ENCODE data around the gene ZSCAN21.
A peak's percentile ranks its signal among the peaks of the same experiment; 100 is the strongest.

ZSCAN21 gene

DNA sequence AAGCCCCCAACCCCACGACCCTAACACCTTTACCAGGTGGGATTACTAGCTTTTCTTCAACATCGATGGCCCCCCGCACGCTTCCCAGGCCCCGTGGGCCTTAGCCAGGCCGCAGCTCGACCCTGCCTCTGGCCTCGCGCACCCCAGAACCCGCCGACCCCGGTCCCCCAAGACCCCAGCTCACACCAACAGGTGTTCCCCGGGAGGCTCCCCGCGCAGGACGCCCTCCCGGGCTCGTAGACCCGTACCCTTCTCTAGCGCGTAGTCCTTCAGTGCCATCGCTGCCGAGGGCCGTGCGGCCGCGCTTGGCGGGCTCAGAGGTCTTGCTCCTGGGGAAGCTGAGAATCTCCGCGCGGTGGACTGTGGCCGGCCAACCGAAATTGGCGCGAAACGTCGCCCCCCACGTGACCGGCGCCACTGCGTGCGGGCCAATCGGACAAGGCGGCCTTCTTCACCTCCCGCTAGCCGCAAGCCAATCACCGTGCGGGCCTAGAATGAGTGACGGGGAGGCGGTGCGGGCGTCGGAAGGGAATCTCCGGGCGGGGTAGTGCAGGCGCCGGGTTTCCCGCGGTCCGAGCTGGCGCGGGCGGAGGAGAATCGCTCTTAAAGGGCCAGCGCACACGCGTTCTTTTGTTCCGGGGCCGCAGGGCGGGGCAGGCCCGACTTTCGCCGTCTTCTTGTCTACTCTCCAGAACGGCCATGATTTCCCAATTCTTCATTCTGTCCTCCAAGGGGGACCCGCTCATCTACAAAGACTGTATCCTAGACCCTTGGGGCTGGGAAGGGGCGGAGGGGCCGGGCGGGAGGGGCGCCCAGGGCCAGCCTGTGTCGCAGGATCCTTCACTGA is 51.7 kb downstream of the ZSCAN21 start, which contains the start of the genes AP4M1 and MCM7:
AP4M1 (plus strand) TSS at position 628 of the 847 bp plus-strand sequence; CDS start at position 700, 72 bp downstream.
MCM7 (minus strand) TSS at position 382 of the 847 bp plus-strand sequence; CDS start at position 279, 103 bp downstream.
- Histone ChIP-seq H3K27me3 (ENCODE audit: insufficient read depth, low read length) (no peaks in the 10 kb centered on the region), H3K4me1 (ENCODE audit: insufficient read depth, low read length) (peaks cover 11% of the 10 kb centered on the region), H3K9me3 (ENCODE audit: insufficient read depth, low read depth, low read length) (no peaks in the 10 kb centered on the region), H3K27ac (ENCODE audit: low read depth, low read length) (peak within 1 kb of the TSS; percentile 100), H3K36me3 (ENCODE audit: insufficient read depth, low read length) (peaks cover 58% of the 10 kb centered on the region), H3K4me3 (ENCODE audit: low read length) (peak within 1 kb of the TSS; percentile 96), H3K9ac (ENCODE audit: low read depth, low read length) (peak within 1 kb of the TSS; percentile 100)
- WGBS: under 1% methylated on average over 80 of the region's 80 CpGs

GRCh38 chr7:100102950-100103840 is 53.6 kb downstream of the ZSCAN21 start:
- peaks cover 56% of the 10 kb centered on the region for H3K36me3 ChIP-seq (ENCODE audit: insufficient read depth, low read length)
- peak overlapping the region; percentile 96 for H3K4me3 ChIP-seq (ENCODE audit: low read length)
- no peaks in the 10 kb centered on the region for H3K27me3 ChIP-seq (ENCODE audit: insufficient read depth, low read length)
- no peaks in the 10 kb centered on the region for H3K9me3 ChIP-seq (ENCODE audit: insufficient read depth, low read depth, low read length)
- H3K4me1 ChIP-seq (ENCODE audit: insufficient read depth, low read length): peaks cover 11% of the 10 kb centered on the region
- H3K9ac ChIP-seq (ENCODE audit: low read depth, low read length): no peak overlapping the region
- no peak overlapping the region for H3K27ac ChIP-seq (ENCODE audit: low read depth, low read length)
- WGBS: 92% methylated on average over 17 of the region's 17 CpGs

- Histone ChIP-seq H3K27me3 (ENCODE audit: insufficient read depth, low read length) (no peaks in the 10 kb centered on the region), H3K4me1 (ENCODE audit: insufficient read depth, low read length) (peaks cover 5% of the 10 kb centered on the region), H3K9me3 (ENCODE audit: insufficient read depth, low read depth, low read length) (no peaks in the 10 kb centered on the region), H3K4me3 (ENCODE audit: low read length) (no peak overlapping the region), H3K9ac (ENCODE audit: low read depth, low read length) (no peak overlapping the region), H3K36me3 (ENCODE audit: insufficient read depth, low read length) (peaks cover 55% of the 10 kb centered on the region), H3K27ac (ENCODE audit: low read depth, low read length) (no peak overlapping the region)
- WGBS: 97% methylated on average over 4 of the region's 4 CpGs
Observed at GRCh38 chr7:100105534-100105933, 56.0 kb downstream of the ZSCAN21 start.

- Histone ChIP-seq H3K4me3 (ENCODE audit: low read length) (no peak overlapping the region), H3K9me3 (ENCODE audit: insufficient read depth, low read depth, low read length) (no peaks in the 10 kb centered on the region), H3K27me3 (ENCODE audit: insufficient read depth, low read length) (no peaks in the 10 kb centered on the region), H3K27ac (ENCODE audit: low read depth, low read length) (no peak overlapping the region), H3K36me3 (ENCODE audit: insufficient read depth, low read length) (peaks cover 66% of the 10 kb centered on the region), H3K9ac (ENCODE audit: low read depth, low read length) (no peak overlapping the region), H3K4me1 (ENCODE audit: insufficient read depth, low read length) (peaks cover 5% of the 10 kb centered on the region)
- 92% methylated on average over 17 of the region's 17 CpGs for WGBS
Observed at GRCh38 chr7:100106633-100107032, 57.1 kb downstream of the ZSCAN21 start.

DNA sequence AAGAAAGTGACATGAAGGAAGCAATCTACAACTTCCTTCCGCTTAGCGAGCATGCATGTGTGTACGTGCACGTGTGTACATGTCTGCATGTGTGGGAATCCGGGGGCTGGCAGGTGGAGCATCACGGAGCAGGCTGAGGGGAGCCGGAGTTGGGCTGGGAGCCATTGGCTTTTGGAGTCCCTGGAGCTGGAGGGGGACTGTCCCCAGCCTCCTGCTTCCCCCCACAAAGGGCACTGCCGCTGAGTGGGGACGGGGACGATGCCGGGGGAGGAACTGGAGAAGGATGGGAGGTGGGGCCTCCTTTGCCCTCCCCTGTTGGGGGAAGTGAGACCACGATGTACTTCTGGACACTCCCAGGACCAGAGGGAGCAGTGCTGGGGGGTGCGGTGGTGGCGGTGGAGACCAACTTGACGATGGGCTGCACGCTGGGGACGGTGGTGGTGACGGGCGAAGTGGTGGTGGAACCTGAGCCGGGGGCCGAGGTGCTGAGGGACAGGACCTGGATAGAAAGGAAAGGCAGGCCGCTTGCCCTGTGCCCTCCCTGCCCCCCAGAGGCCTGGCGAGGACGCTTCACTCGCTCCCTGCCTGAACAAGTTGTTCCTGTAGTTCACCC is 57.7 kb downstream of the ZSCAN21 start:
- H3K36me3 ChIP-seq (ENCODE audit: insufficient read depth, low read length): peaks cover 71% of the 10 kb centered on the region
- H3K4me3 ChIP-seq (ENCODE audit: low read length): no peak overlapping the region
- WGBS: 95% methylated on average over 25 of the region's 25 CpGs
- no peaks in the 10 kb centered on the region for H3K9me3 ChIP-seq (ENCODE audit: insufficient read depth, low read depth, low read length)
- H3K9ac ChIP-seq (ENCODE audit: low read depth, low read length): no peak overlapping the region
- no peak overlapping the region for H3K27ac ChIP-seq (ENCODE audit: low read depth, low read length)
- peaks cover 5% of the 10 kb centered on the region for H3K4me1 ChIP-seq (ENCODE audit: insufficient read depth, low read length)
- no peaks in the 10 kb centered on the region for H3K27me3 ChIP-seq (ENCODE audit: insufficient read depth, low read length)

DNA sequence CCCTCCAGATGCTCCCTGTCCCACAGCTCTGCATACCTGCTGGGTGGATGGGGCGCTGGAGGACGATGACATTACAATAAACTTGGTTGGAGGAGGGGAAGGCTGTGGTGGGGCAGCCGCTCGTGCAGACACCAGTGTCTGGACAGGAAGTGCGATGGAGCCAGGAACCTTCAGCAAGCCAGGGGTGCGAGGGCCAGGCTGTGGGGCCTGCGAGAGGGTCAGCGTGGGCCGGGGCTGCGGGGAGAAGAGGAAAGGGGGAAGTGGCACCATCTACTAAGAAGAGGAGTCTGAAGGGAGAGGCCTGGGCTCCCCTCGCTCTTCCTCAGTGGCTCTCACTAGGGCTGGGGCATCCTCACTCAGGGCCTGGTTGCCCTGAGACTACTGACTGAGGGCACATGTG is 58.3 kb downstream of the ZSCAN21 start:
- H3K27me3 ChIP-seq (ENCODE audit: insufficient read depth, low read length): no peaks in the 10 kb centered on the region
- WGBS: 94% methylated on average over 11 of the region's 11 CpGs
- peaks cover 76% of the 10 kb centered on the region for H3K36me3 ChIP-seq (ENCODE audit: insufficient read depth, low read length)
- no peak overlapping the region for H3K4me3 ChIP-seq (ENCODE audit: low read length)
- H3K9me3 ChIP-seq (ENCODE audit: insufficient read depth, low read depth, low read length): no peaks in the 10 kb centered on the region
- H3K4me1 ChIP-seq (ENCODE audit: insufficient read depth, low read length): no peaks in the 10 kb centered on the region
- H3K27ac ChIP-seq (ENCODE audit: low read depth, low read length): no peak overlapping the region
- no peak overlapping the region for H3K9ac ChIP-seq (ENCODE audit: low read depth, low read length)

- 88% methylated on average over 12 of the region's 12 CpGs for WGBS
- H3K9ac ChIP-seq (ENCODE audit: low read depth, low read length): no peak overlapping the region
- H3K36me3 ChIP-seq (ENCODE audit: insufficient read depth, low read length): peaks cover 82% of the 10 kb centered on the region
Observed at GRCh38 chr7:100109521-100110163, 60.1 kb downstream of the ZSCAN21 start.

GRCh38 chr7:100111156-100111555 is 61.6 kb downstream of the ZSCAN21 start:
- H3K27me3 ChIP-seq (ENCODE audit: insufficient read depth, low read length): no peaks in the 10 kb centered on the region
- H3K9me3 ChIP-seq (ENCODE audit: insufficient read depth, low read depth, low read length): no peaks in the 10 kb centered on the region
- no peaks in the 10 kb centered on the region for H3K4me1 ChIP-seq (ENCODE audit: insufficient read depth, low read length)
- no peak overlapping the region for H3K9ac ChIP-seq (ENCODE audit: low read depth, low read length)
- H3K27ac ChIP-seq (ENCODE audit: low read depth, low read length): no peak overlapping the region
- no peak overlapping the region for H3K4me3 ChIP-seq (ENCODE audit: low read length)
- WGBS: 95% methylated on average over 7 of the region's 7 CpGs
- H3K36me3 ChIP-seq (ENCODE audit: insufficient read depth, low read length): peaks cover 72% of the 10 kb centered on the region

More at GRCh38 chr7:100109521-100110163, 60.1 kb downstream of the ZSCAN21 start:
- Histone ChIP-seq H3K4me1 (ENCODE audit: insufficient read depth, low read length) (no peaks in the 10 kb centered on the region), H3K27ac (ENCODE audit: low read depth, low read length) (no peak overlapping the region), H3K27me3 (ENCODE audit: insufficient read depth, low read length) (no peaks in the 10 kb centered on the region), H3K4me3 (ENCODE audit: low read length) (no peak overlapping the region), H3K9me3 (ENCODE audit: insufficient read depth, low read depth, low read length) (no peaks in the 10 kb centered on the region)

GRCh38 chr7:100111914-100112313 is 62.3 kb downstream of the ZSCAN21 start:
- Histone ChIP-seq H3K4me3 (ENCODE audit: low read length) (no peak overlapping the region), H3K27me3 (ENCODE audit: insufficient read depth, low read length) (no peaks in the 10 kb centered on the region), H3K9ac (ENCODE audit: low read depth, low read length) (no peak overlapping the region), H3K27ac (ENCODE audit: low read depth, low read length) (no peak overlapping the region), H3K36me3 (ENCODE audit: insufficient read depth, low read length) (peaks cover 70% of the 10 kb centered on the region), H3K4me1 (ENCODE audit: insufficient read depth, low read length) (no peaks in the 10 kb centered on the region), H3K9me3 (ENCODE audit: insufficient read depth, low read depth, low read length) (no peaks in the 10 kb centered on the region)
- 95% methylated on average over 13 of the region's 13 CpGs for WGBS
